SH-SY5Y (cell line): Measurements from ENCODE around the gene MSH5.

Experiments
- GATA2 ChIP-seq: IDR thresholded peaks from 2 replicates; pipeline ENCODE4 v1.6.1; 2011; ENCODE audit warnings: mild to moderate bottlenecking, low read depth, low read length
- GATA3 ChIP-seq: IDR thresholded peaks from 2 replicates; pipeline ENCODE4 v1.6.1; 2011; ENCODE audit warnings: low read depth, mild to moderate bottlenecking, low read length, moderate library complexity

DNA sequence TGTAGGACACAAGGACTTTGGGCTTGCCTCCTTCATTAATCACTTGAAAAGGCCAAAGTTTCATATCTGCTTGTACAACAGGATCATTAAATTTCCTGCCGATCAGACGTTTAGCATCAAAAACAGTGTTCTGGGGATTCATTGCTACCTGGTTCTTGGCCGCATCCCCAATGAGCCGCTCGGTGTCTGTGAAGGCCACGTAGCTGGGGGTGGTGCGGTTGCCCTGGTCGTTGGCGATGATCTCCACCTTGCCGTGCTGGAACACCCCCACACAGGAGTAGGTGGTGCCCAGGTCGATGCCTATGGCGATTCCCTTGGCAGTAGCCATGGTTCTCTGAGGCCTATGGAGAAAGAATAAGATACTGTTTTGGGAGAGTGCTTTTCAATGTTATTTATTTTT, 71.8 kb downstream of the MSH5 start:
- no peak for TF ChIP-seq GATA3
- no peak for TF ChIP-seq GATA2
